HG02642 (cell line): ENCODE results near the gene UBE2O.

Experiments used
- ATAC-seq: cut with Tn5 transposase; IDR thresholded peaks from one replicate; pipeline ENCODE4 v1.9.1; 2021; ENCODE audit warnings: mild to moderate bottlenecking; ENCODE audit not compliant: unreplicated experiment, poor library complexity

The UBE2O gene

DNA sequence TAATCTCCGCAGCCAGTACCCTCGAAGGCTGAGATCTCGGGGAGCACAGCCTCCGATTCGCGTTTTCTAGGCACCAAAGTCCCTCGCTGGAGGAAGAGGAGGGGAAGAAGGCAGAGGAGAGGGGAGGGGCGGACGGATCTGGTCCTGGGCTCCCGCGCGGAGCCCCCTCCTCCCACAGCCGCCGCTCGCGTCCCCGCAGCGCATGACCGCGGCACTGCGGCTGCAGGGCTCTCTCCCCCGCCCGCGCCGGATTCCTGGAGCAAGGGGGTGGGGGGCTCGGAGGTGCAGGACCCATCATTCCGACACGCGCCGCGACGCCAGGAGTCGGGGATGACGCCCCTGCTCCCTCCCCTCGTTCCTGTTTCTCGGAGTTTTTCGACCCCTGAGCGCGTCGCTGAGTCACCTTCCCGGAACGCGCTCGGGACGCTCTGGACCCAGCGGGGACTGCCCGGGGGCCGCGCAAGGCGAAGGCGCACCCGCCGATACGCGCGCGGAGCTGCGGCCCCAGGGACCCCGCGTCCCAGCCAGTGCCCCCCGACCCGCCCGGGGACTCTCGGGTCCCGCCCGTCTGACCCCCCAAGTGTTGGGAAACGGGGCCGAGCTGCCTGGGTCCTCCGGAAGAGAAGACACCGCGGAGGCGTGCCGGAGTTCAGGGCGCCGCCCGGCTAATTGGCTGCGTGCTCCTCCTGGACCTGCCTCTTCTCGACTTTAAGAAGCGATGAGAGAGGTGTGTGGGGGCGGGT lies 70.0 kb downstream of the UBE2O start:
- peak; percentile 24 for ATAC-seq

DNA sequence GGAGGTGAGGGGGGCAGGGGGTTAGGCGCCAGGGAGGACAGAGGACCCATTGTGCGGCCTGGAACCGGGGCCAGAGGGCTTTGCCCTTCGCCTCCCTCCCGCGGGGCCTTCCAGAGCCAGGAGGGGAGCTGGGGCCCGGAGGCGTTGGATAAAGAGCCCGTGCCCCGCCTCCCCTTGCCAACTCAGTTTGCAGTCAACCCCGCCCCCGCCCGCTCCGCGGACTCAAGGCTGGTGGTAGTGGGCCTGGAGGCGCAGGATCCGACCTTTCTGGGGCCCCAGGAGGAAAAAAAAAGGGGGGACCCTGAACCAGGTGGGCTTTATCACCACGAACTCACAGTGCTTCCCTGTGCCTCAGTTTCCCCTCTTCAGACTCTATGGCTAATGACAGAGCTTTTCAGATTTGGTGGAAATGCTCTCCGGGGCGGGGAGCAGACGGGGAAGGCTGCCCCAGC lies 70.6 kb downstream of the UBE2O start:
- ATAC-seq, result no peak

DNA sequence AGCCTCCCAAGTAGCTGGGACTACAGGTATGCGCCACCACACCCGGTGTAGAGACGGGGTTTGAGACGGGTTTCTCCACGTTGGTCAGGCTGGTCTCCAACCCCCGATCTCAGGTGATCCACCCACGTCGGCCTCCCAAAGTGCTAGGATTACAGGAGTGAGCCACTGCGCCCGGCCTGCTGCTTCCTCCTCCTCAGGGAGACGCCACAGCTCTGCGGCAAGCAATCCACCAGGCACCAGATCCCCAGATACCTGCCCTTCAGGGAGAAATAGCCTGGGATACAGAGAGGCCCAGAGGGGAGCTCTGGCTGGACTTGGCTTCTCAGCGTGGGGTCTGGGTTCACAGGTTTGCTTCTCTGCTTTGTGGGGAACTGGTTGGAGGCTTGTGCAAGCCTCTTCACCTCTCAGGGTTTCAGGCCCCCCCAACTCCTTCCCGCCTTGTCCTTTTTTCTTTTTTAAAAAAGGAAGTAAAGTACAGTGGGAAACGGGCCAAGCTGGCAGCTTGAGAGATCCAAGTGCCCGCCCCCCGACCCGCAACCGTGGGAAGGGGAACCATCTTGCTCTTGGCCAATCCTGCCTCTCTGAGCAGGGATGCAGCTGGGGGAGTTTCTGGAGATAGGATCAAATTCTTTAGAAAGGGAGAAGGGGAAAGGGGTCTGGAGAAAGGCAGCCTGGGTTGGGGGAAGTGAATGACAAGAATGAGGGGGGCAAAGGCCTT lies 71.2 kb downstream of the UBE2O start:
- ATAC-seq, result no peak

DNA sequence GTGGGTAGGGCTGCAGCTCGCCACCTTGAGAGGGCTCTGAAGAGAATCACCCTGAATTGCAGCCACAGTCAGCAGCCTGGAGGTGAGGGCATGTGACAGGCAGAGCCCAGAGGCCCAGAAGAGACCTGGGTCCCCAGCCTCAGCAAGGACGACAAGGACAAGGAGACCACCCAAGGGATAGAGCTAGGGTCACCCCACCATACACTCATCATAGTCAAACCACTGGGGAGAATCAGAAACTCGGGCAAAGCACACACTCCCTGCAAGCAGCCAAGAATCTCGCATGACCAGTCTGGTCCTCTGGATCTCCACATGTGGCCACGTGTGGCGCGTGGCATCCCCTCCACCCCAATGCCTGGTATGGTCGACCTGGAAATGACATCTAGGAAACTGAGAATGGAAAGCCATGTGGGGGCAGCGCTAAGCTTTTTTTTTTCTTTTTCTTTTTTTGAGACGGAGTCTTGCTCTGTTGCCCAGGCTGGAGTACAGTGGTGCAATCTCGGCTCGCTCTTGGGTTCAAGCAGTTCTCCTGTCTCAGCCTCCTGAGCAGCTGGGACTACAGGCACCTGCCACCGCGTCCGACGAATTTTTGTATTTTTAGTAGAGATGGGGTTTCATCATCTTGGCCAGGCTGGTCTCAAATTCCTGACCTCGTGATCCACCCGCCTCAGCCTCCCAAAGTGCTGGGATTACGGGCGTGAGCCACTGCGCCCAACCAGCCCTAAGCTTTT lies 73.1 kb downstream of the UBE2O start:
- no peak for ATAC-seq

DNA sequence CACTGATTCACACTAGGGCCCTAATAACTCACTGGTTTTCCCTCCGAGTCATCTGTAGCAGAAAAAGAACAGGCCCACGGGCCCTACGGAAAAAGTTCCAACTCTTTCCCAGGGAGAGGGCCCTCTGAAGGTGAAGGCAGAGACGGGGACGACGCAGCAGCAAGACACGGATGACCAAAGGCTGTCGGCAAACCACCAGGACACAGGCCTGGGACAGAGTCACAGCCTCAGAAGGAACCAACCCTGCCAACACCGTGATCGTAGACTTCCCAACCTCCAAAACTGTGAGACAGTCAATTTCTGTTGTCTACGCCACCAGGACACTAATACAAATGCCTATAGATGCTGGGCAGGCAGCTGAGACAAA lies 73.7 kb downstream of the UBE2O start:
- ATAC-seq, result no peak

DNA sequence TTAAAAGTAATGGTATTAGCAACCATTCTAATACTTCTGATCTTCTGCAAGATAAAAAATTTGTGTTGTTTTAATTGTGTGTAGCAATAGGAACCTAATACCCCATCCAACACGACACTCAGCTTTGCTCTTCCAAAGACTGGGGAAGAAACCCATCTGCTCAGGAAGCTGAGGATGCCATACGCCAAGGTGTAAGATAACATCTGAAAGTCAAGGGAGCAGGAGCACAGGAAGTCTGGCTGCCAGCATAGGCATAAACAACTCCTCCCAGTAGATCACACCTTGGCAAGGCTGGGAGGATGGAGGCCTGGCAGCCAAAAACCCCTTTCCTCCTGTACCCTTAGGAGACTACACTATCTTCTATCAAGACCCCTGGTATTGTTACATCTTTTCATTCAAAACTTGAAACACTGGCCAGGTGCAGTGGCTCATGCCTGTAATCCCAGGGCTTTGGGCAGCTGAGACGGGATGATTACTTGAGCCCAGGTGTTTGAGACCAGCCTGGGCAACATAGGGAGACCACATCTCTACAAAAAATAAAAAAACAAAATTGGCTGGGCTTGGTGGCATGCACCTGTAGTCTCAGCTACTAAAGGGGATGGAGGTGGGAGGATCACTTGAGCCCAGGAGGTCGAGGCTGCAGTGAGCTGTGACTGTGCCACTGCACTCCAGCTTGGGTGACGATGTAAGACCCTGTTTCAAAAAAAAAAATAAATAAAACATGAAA lies 74.2 kb downstream of the UBE2O start:
- ATAC-seq, result no peak

DNA sequence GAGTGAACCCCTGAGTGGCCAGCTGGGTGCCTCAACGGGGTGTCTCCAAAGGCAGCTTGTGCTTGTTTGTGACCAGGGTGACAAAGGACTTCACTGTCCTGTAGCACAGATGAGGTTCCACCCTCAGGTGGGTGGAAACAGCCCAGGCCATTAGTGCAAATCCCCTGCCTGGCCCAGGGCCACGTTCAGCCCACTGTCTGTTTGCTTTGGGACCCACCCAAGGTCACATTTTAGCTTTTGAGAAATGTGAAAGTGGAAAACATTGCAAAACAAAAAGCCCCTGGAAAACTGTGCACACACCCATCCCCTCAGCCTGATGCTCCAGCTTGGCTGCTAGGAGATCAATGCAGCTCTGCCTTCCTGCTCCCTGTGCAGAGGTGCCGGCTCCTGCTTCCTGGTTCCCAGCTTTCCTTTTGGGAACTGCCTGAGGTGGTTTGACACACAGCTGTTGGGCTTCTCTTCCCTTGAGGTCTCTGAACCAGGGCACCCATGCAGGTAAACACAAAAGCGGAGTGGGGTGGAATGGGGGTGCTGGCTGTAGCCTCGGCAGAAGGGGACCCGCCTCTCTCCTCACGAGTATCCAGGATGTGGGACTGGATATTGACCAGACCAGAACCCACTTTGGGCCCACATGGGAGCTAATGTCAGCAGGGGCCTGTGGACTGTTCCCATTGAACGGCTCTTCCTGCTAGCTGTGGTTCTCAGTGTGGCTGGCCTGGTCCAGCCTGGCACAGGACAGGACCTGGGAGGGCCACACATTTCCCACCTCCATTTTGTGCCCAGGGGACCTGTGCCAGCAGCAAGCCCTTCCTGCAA lies 76.4 kb downstream of the UBE2O start:
- no peak for ATAC-seq

DNA sequence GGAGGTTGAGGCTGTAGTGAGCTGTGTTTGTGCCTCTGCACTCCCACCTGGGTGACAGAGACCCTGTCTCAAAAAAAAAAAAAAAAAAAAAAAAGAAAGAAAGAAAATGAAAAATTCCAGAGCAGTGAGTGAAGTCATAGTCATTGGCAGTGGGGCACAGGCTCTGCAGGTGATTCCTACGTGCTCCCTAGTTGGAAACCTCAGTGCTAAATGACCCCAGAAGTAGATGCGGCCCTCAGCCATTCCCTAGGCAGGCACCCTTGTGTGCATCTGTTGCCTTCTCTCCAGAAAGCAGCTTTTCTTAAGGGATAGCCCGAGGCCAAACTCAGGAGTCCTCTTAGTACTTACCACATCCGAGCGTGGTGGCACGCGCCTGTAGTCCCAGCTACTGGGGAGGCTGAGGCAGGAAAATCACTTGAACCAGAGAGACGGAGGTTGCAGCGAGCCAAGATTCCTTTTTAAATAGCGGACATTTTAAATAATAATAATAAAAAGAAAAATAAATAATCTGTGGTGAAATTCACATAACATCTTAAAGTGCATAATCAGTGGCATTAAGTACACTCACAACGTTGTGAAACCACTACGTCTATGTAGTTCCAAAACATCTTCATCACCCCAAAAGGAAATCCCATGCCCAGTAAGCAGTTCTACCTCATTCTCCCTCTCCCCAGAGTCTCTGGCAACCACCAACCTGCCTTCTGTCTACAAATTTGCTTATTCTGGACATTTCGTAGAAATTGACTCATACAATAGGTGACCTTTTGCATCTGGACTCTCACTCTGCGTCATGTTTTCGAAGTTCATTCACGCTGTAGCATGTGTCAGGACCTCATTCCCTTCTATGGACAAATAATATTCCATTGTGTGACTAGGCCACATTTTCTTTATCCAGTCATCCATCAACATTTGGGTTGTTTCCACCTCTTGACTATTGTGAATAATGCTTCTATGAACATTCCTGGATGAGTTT lies 81.0 kb downstream of the UBE2O start:
- no peak for ATAC-seq

DNA sequence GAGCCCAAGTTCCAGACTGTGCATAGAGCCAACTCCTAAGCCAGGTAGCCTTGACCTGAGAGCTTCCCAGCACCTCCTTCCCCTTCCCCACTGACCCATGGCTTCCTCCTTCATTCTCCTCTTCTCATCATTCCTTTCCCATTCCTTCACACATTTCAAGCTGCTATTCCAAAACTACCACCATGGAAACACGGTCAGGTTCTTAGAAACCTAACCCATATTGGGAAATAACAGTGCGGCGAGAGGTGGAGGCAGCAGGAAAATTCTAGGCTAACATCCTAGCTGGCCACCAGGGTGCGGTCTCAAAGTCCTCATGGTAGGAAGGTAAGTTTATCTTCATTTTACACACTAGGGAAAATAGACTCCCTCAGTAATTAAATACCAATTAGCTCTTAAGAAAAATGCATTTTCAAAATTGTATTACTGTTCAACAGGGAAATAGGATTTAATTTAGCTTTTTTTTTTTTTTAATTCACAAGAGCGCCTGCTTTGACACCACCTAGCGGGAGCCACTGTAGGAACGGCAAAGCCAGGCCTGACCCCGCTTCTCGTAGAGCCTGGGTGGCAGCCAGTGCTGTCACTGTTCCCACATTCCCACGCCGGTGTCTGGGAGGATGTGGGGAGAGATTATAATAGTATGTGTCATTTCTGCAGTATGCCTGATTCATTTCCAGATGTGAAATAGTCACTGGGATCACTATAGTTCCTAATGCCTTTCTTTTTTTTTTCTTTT lies 82.5 kb downstream of the UBE2O start:
- ATAC-seq, result no peak

DNA sequence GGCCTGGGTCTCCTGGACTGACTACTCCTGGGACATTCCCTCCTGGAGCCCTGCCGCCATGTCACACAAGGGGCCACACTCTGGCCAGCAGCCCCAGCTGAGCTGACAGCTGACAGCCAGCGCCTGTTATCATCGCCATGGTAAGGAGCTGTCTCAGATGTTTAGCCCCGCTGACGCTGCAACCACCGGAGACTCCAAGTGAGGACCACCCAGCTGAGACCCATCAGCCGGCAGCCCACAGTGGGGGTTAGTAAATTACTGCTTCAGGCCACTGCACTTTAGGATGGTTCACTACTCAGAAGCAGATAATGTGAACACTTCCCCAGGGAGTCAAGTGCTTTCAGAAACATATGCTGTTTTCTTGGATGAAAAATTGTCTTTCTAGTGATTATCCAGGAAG lies 83.1 kb downstream of the UBE2O start:
- ATAC-seq, result no peak

DNA sequence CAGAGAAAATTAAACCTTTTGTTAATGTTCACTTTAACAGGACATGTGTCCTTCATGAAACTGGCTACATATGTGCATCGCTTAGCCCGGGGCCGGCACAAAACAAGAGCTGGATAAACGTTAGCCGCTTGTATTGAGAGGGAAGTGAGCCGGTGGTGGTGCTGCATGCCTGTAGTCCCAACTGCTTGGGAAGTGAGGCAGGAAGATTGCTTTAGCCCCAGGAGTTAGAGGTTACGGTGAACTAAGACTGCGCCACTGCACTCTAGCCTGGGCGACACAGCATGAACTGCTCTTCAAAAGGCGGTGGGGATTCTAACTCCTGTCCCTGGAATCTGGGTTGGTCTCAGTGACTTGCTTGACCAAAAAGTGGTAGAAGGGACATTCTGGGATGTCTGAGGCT lies 83.6 kb downstream of the UBE2O start:
- no peak for ATAC-seq

DNA sequence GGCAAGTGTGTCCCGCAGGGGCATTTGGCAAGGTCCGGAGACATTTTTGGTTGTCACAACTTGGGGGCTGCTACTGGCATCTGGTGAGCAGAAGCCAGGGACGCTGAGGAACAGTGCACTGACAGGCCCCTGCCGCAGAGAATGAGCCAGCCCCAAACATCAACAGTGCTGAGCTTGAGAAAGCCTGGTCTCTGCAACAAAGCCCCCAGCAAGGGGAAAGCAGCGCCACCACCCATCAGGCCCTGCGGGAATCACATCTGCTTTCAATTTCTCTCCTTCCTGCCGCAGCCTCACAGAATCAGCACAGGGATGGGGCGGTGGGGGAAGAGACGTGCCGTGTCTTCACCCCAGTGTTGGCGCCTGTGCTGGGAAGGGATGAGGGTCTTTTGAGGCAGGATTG lies 84.4 kb downstream of the UBE2O start:
- no peak for ATAC-seq

DNA sequence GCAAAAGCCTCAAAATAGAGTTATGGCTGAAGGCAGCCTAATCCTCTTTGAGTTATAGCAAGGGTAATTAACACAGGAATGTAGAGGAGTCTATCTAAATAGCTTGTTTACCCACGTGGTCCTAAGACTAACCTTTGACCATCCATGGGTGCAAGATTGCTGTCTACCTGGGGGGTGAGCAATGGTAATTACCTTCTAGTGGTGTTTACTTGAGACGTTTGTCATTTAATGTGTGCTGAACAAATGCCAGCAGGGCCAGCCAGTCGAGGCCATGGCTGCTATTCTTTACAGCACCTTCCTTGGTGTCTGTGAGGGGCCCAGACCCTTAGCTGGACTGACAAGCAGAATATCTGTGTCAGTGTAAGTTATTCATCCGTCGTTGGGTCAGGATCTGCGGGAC lies 85.3 kb downstream of the UBE2O start:
- ATAC-seq, result no peak

DNA sequence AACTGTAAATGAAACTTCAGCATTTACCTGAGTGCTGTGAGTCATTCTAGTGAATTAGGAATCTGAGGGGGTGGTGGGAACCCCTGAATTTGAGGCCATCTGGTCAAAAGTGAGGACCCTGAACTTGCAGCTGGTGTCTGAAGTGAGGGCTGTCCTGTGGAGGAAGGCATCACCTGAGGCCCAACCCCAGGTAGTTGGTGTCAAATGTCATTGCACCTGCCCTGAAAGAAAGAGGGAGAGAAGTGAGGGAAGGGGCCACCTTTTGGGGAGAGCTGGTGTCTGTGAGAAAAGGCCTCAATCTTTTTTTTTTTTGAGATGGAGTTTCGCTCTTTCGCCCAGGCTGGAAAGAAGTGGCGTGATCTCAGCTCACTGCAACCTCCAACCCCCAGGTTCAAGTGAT lies 86.7 kb downstream of the UBE2O start:
- ATAC-seq, result no peak

DNA sequence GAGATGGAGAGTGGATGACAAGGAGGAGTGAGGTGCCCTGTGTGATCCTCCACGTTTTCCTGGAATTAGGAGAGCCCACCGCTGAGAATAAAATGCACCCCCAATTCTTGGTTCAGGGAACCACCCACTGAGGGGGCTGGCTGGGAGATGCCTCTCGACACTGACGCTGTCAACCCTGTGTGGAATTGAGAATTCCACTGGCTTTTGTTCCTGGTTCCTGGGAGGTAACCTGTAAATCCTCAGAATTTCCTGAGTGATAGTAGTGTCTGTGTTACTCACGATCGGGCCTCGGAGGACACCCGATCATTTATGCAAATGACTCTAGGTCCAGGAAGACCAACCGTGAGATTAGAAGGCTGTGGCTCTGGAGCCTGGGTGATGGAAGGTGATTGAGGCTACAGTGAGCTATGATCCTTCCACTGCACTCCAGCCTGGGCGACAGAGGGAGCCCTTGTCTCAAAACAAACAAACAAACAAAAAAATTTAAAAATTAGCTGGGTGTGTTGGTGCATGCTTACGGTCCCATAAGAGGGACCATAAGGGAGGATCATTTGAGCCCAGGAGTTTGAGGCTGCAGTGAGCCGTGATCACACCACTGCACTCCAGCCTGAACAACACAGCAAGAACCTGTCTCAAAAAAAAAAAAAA lies 87.6 kb downstream of the UBE2O start:
- ATAC-seq, result no peak

DNA sequence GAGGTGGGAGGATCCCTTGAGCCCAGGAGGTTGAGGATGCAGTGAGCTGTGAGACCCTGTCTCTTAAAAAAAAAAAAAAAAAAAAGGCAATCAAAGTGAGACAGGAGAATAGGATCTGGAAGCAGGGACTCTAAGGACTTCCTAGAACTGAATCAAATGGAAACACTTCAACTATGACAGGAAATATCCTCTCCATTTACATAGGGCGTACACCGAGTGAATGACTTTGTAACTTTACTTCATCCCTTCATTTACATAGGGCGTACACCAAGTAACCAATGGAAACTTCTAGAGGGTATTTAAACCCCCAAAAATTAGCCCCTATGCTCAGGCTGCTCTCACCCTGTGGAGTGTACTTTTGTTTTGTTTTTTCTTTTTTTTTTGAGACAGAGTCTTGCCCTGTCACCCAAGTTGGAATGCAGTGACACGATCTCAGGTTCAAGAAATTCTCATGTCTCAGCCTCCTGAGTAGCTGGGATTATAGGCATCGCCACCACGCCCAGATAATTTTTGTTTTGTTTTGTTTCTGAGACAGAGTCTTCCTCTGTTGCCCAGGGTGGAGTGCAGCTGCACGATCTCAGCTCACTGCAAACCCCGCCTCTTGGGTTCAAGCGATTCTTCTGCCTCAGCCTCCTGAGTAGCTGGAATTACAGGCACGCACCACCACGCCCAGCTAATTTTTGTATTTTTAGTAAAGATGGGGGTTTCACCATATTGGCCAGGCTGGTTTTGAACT lies 89.7 kb downstream of the UBE2O start:
- no peak for ATAC-seq

DNA sequence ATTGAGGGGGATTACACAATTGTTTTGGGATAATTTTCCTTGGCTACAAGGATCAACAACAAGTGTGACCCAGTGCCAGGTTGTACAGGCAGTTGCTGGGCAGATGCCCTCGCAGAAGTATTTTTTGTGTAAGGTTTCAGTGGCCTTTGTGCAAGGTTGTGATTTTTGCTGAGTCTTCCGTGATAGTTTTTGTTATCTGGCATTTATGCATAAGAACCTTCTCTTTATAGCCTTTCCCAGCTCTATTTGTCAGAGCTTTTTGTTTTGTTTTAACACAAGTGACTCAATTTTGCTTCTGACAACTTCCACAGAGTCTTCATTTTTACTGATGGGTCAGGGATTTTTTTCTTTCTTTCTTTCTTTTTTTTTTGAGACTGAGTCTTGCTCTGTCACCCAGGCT lies 92.5 kb downstream of the UBE2O start:
- ATAC-seq, result no peak
